HepG2 (cell line): ENCODE data around the gene CCNB1IP1. TPM values are rescaled to one million over a fixed set of nuclear protein-coding genes. Genes with fewer than 3 reads are reported as not detected.
A peak's percentile ranks its signal among the peaks of the same experiment; 100 is the strongest.

Experiments used
- FOXJ3 ChIP-seq: sonication (generic); formaldehyde crosslinking; IDR thresholded peaks from 2 replicates; pipeline ENCODE4 v1.4.0; 2020; ENCODE audit warnings: missing genetic modification reagents, mild to moderate bottlenecking, borderline replicate concordance
- GABPB1 ChIP-seq: IDR thresholded peaks from 2 replicates; pipeline ENCODE4 v1.6.1; 2016; ENCODE audit warnings: mild to moderate bottlenecking, missing genetic modification reagents, moderate library complexity, missing compliant biosample characterization
- IKZF5 ChIP-seq: IDR thresholded peaks from 2 replicates; pipeline ENCODE4 v1.6.1; 2018; ENCODE audit warnings: missing genetic modification reagents, mild to moderate bottlenecking, missing compliant biosample characterization
- KDM5B ChIP-seq: sonication (generic); formaldehyde crosslinking; IDR thresholded peaks from 2 replicates; pipeline ENCODE4 v1.4.0; 2020; ENCODE audit warnings: missing genetic modification reagents, mild to moderate bottlenecking, borderline replicate concordance
- MEF2D ChIP-seq: sonication (generic); formaldehyde crosslinking; IDR thresholded peaks from 2 replicates; pipeline ENCODE4 v1.5.1; 2020; ENCODE audit warnings: mild to moderate bottlenecking, missing genetic modification reagents
- MXD4 ChIP-seq: IDR thresholded peaks from 2 replicates; pipeline ENCODE4 v1.6.1; 2016; ENCODE audit warnings: mild to moderate bottlenecking, missing biosample characterization, missing genetic modification reagents
- MYPOP ChIP-seq: sonication (generic); formaldehyde crosslinking; IDR thresholded peaks from 2 replicates; pipeline ENCODE4 v1.8.1; 2023; ENCODE audit warnings: mild to moderate bottlenecking, moderate library complexity, missing genetic modification reagents
- RBFOX2 ChIP-seq: fragments of 200-400 bp; formaldehyde crosslinking; IDR thresholded peaks from 2 replicates; pipeline ENCODE4 v1.6.1; 2017; ENCODE audit warnings: low read depth, mild to moderate bottlenecking, low read length
- RBM22 ChIP-seq: fragments of 200-400 bp; formaldehyde crosslinking; optimal IDR thresholded peaks from 2 replicates; pipeline ENCODE3; 2017; ENCODE audit warnings: mild to moderate bottlenecking, low read length, moderate library complexity
- STAG1 ChIP-seq: sonication (generic); formaldehyde crosslinking; IDR thresholded peaks from 2 replicates; pipeline ENCODE4 v1.4.0; 2020; ENCODE audit warnings: missing genetic modification reagents
- THAP7 ChIP-seq: sonication (generic); formaldehyde crosslinking; IDR thresholded peaks from 2 replicates; pipeline ENCODE4 v1.8.1; 2023; ENCODE audit warnings: mild to moderate bottlenecking, missing genetic modification reagents
- YY1 ChIP-seq: IDR thresholded peaks from 2 replicates; pipeline ENCODE4 v1.6.1; 2011; ENCODE audit warnings: low read length, low read depth, moderate library complexity, mild to moderate bottlenecking; ENCODE audit not compliant: insufficient read depth, insufficient replicate concordance
- ZBTB46 ChIP-seq: sonication (generic); formaldehyde crosslinking; IDR thresholded peaks from 2 replicates; pipeline ENCODE4 v1.4.0; 2020; ENCODE audit warnings: mild to moderate bottlenecking, missing genetic modification reagents, borderline replicate concordance
- ZNF282 ChIP-seq: fragments of 450-650 bp; IDR thresholded peaks from 2 replicates; pipeline ENCODE4 v1.6.1; 2018; ENCODE audit not compliant: partially characterized antibody
- ZNF414 ChIP-seq: sonication (generic); formaldehyde crosslinking; IDR thresholded peaks from 2 replicates; pipeline ENCODE4 v1.5.0; 2020; ENCODE audit warnings: missing genetic modification reagents
- ZNF552 ChIP-seq: sonication (generic); formaldehyde crosslinking; IDR thresholded peaks from 2 replicates; pipeline ENCODE4 v1.9.0; 2022; ENCODE audit warnings: missing genetic modification reagents, mild to moderate bottlenecking, borderline replicate concordance
- ZSCAN12 ChIP-seq: sonication (generic); formaldehyde crosslinking; IDR thresholded peaks from 2 replicates; pipeline ENCODE4 v1.9.0; 2021; ENCODE audit warnings: mild to moderate bottlenecking, missing genetic modification reagents
- polyA plus RNA-seq, 8 experiments: library from polyadenylated mRNA; depleted of rRNA in 3 of 8; stranded (reverse) in 7 of 8; unstranded in 1 of 8; fragments of >200 nt; fragmentation: Illumina TruSeq in 4 of 8; extraction: Trizol in 4 of 8; gene quantifications; 2 replicates each; pipeline versions ENCODE4 v1.2.1 to v1.2.3, GENCODE V29; 2011 to 2016; ENCODE audit warnings: low read depth in 4 of 8, missing spikeins in 1 of 8, mixed read lengths in 1 of 8; ENCODE audit not compliant: insufficient read depth in 1 of 8
- total RNA-seq, 5 experiments: library from RNA; depleted of rRNA; stranded (reverse); fragments of >200 nt; fragmentation: Illumina TruSeq; extraction: Trizol; gene quantifications; 2 replicates each; pipeline ENCODE4 v1.2.3, GENCODE V29; 2016; ENCODE audit warnings: low read depth in 1 of 5
- TF ChIP-seq, protein P1 (sequence below): IDR thresholded peaks from 2 replicates; pipeline ENCODE4 v1.6.1; 2016
- TF ChIP-seq, protein P2 (sequence below): sonication (generic); formaldehyde crosslinking; IDR thresholded peaks from 2 replicates; pipeline ENCODE4 v1.5.1; 2020; ENCODE audit warnings: missing genetic modification reagents, mild to moderate bottlenecking, borderline replicate concordance

The CCNB1IP1 gene
- total and polyA plus RNA-seq, 2 of the 13 experiments (the other 11 are each of a cell fraction or from before 2014, with no cell fraction given) = 98.3 to 125 TPM

- TF ChIP-seq, protein P1, sequence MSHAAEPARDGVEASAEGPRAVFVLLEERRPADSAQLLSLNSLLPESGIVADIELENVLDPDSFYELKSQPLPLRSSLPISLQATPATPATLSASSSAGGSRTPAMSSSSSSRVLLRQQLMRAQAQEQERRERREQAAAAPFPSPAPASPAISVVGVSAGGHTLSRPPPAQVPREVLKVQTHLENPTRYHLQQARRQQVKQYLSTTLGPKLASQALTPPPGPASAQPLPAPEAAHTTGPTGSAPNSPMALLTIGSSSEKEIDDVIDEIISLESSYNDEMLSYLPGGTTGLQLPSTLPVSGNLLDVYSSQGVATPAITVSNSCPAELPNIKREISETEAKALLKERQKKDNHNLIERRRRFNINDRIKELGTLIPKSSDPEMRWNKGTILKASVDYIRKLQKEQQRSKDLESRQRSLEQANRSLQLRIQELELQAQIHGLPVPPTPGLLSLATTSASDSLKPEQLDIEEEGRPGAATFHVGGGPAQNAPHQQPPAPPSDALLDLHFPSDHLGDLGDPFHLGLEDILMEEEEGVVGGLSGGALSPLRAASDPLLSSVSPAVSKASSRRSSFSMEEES (CRISPR knock-in tag) = no peak; the same call in 1 of the 2 replicates
- TF ChIP-seq RBFOX2 (0 out of 2 replicates have a peak, but pooled peaks have one; percentile 22), IKZF5 (CRISPR knock-in tag) (peak; percentile 64; the same call in 1 of the 2 replicates), ZNF282 (no peak), YY1 (peak; percentile 87), RBM22 (peak; percentile 29), GABPB1 (CRISPR knock-in tag) (peak; percentile 63), ZNF552 (CRISPR knock-in tag) (no peak), MEF2D (CRISPR knock-in tag) (peak; percentile 76), MXD4 (CRISPR knock-in tag) (peak; percentile 64), MYPOP (CRISPR knock-in tag) (peak; percentile 64; the same call in 1 of the 2 replicates), THAP7 (no peak), ZNF414 (CRISPR knock-in tag) (no peak), ZBTB46 (no peak), FOXJ3 (CRISPR knock-in tag) (no peak; the same call in 1 of the 2 replicates), KDM5B (CRISPR knock-in tag) (peak; percentile 58; the same call in 1 of the 2 replicates), ZSCAN12 (CRISPR knock-in tag) (no peak), STAG1 (peak; percentile 57)
- TF ChIP-seq, protein P2, sequence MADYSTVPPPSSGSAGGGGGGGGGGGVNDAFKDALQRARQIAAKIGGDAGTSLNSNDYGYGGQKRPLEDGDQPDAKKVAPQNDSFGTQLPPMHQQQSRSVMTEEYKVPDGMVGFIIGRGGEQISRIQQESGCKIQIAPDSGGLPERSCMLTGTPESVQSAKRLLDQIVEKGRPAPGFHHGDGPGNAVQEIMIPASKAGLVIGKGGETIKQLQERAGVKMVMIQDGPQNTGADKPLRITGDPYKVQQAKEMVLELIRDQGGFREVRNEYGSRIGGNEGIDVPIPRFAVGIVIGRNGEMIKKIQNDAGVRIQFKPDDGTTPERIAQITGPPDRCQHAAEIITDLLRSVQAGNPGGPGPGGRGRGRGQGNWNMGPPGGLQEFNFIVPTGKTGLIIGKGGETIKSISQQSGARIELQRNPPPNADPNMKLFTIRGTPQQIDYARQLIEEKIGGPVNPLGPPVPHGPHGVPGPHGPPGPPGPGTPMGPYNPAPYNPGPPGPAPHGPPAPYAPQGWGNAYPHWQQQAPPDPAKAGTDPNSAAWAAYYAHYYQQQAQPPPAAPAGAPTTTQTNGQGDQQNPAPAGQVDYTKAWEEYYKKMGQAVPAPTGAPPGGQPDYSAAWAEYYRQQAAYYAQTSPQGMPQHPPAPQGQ (CRISPR knock-in tag) = no peak
Measured at GRCh38 chr14:20305265-20306078, 27.6 kb downstream of the CCNB1IP1 start, which contains the start of gene TTC5 (continued).
